Measurements from ENCODE around the gene RNU1-4. TPM values are rescaled to one million over a fixed set of nuclear protein-coding genes. Genes with fewer than 3 reads are reported as not detected.
"Not testable (repeated sequence)": the region's sequence is repeated elsewhere in the genome, so short reads cannot be mapped to it uniquely, and the experiment has no call there.

Gene RNU1-4
- total RNA-seq, 1 donor from 2014 or later, result 1,356 TPM

- not testable (repeated sequence) for H3K79me2 ChIP-seq (ENCODE audit: insufficient read depth, low read length); H3K27ac ChIP-seq (ENCODE audit: low read depth, low read length); H3K27ac Mint-ChIP-seq (ENCODE audit: unreplicated experiment); H3K9me3 ChIP-seq (ENCODE audit: insufficient read depth, low read depth, low read length); DNase-seq (ENCODE audit: low read depth); H3K27me3 ChIP-seq (ENCODE audit: insufficient read depth, low read length); H2AFZ ChIP-seq (ENCODE audit: low read depth, low read length); FAIRE-seq; H3K4me3 Mint-ChIP-seq (ENCODE audit: unreplicated experiment); H3K4me3 ChIP-seq (ENCODE audit: insufficient read depth, low read depth, low read length); H3K4me1 ChIP-seq (ENCODE audit: insufficient read depth, low read length); H3K4me2 ChIP-seq (ENCODE audit: low read length); H3K9me3 Mint-ChIP-seq (ENCODE audit: unreplicated experiment); H3K36me3 Mint-ChIP-seq (ENCODE audit: low read depth, unreplicated experiment); H4K20me1 ChIP-seq (ENCODE audit: insufficient read depth, low read length); H3K4me1 Mint-ChIP-seq (ENCODE audit: low read depth, unreplicated experiment); H3K9ac ChIP-seq (ENCODE audit: low read length); H3K36me3 ChIP-seq (ENCODE audit: insufficient read depth, low read length)
- peaks cover 14% of the 10 kb centered on the region for H3K27me3 Mint-ChIP-seq (ENCODE audit: low read depth, unreplicated experiment)
Observed at GRCh38 chr1:16702280-16702679, 38.0 kb upstream of the RNU1-4 start.

DNA sequence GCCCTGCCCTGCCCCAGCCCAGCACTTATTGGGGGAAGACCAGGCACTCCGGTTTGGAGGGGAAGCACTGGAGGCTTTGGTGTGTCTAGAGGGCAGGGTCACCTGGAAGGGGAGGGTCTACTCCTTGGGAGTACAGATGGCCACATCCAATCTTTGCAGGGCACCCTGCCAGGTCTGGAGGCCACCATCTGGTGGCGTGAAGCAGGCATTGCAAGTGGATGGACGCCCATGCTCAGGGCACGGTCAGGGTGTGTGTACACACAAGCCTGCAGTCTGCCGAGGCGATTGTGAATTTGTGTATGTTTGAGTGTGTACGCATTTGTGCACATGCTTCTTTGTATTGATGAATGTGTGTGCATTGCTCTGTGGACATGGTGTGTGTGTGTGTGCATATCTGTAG, 37.2 kb upstream of the RNU1-4 start:
- not testable (repeated sequence) for H3K79me2 ChIP-seq (ENCODE audit: insufficient read depth, low read length); H3K9me3 Mint-ChIP-seq (ENCODE audit: unreplicated experiment); H3K4me1 ChIP-seq (ENCODE audit: insufficient read depth, low read length); H3K27ac ChIP-seq (ENCODE audit: low read depth, low read length); H3K9me3 ChIP-seq (ENCODE audit: insufficient read depth, low read depth, low read length); H3K27ac Mint-ChIP-seq (ENCODE audit: unreplicated experiment); H2AFZ ChIP-seq (ENCODE audit: low read depth, low read length); H4K20me1 ChIP-seq (ENCODE audit: insufficient read depth, low read length); DNase-seq (ENCODE audit: low read depth); H3K9ac ChIP-seq (ENCODE audit: low read length); H3K4me3 Mint-ChIP-seq (ENCODE audit: unreplicated experiment); H3K4me3 ChIP-seq (ENCODE audit: insufficient read depth, low read depth, low read length); H3K36me3 ChIP-seq (ENCODE audit: insufficient read depth, low read length); H3K27me3 ChIP-seq (ENCODE audit: insufficient read depth, low read length); H3K4me1 Mint-ChIP-seq (ENCODE audit: low read depth, unreplicated experiment); H3K4me2 ChIP-seq (ENCODE audit: low read length); H3K36me3 Mint-ChIP-seq (ENCODE audit: low read depth, unreplicated experiment)
- FAIRE-seq, result peak; percentile 67
- peaks cover 14% of the 10 kb centered on the region for H3K27me3 Mint-ChIP-seq (ENCODE audit: low read depth, unreplicated experiment)

- not testable (repeated sequence) for H3K79me2 ChIP-seq (ENCODE audit: insufficient read depth, low read length); H3K4me3 ChIP-seq (ENCODE audit: insufficient read depth, low read depth, low read length); DNase-seq (ENCODE audit: low read depth); H3K4me3 Mint-ChIP-seq (ENCODE audit: unreplicated experiment); H3K27ac Mint-ChIP-seq (ENCODE audit: unreplicated experiment); H3K36me3 ChIP-seq (ENCODE audit: insufficient read depth, low read length); H3K9me3 Mint-ChIP-seq (ENCODE audit: unreplicated experiment); H3K36me3 Mint-ChIP-seq (ENCODE audit: low read depth, unreplicated experiment); H3K9ac ChIP-seq (ENCODE audit: low read length); H2AFZ ChIP-seq (ENCODE audit: low read depth, low read length); FAIRE-seq; H4K20me1 ChIP-seq (ENCODE audit: insufficient read depth, low read length); H3K27me3 ChIP-seq (ENCODE audit: insufficient read depth, low read length); H3K4me1 ChIP-seq (ENCODE audit: insufficient read depth, low read length); H3K4me1 Mint-ChIP-seq (ENCODE audit: low read depth, unreplicated experiment); H3K27ac ChIP-seq (ENCODE audit: low read depth, low read length); H3K9me3 ChIP-seq (ENCODE audit: insufficient read depth, low read depth, low read length); H3K4me2 ChIP-seq (ENCODE audit: low read length)
- H3K27me3 Mint-ChIP-seq (ENCODE audit: low read depth, unreplicated experiment), result peaks cover 10% of the 10 kb centered on the region
Observed at GRCh38 chr1:16703602-16704001, 36.7 kb upstream of the RNU1-4 start.

- not testable (repeated sequence) for H4K20me1 ChIP-seq (ENCODE audit: insufficient read depth, low read length); FAIRE-seq; H3K36me3 Mint-ChIP-seq (ENCODE audit: low read depth, unreplicated experiment)
Observed at GRCh38 chr1:16704076-16704475, 36.2 kb upstream of the RNU1-4 start.

DNA sequence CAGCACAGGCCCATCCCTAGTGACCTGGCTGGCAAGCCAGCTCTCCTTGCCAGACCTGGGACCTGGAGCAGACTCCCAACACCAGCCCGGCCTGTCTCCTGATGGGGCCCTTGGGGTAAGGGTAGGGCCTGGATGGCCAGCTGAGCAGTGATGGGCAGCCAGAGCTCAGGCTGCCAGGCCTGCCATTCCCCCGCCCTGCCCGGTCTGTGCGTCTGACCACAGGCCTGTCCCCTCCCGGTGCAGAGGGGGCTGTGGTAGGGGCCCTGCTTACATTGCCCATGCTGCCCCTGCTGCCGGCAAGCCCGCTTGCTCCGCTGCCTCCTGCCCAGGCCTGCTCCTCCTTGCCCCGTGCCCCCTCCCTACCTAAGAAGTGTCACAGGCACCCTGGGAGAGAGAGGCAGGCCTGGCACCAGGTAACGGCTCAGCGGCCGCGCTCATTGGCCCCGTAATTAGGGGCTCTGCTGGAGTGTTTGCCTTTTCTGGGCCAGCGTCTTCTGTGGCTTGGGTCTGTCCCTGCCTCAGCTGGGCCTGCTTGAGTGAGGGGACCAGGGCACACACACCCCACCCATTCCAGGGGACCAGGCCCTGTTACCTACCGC, 35.7 kb upstream of the RNU1-4 start:
- H3K4me1 ChIP-seq (ENCODE audit: insufficient read depth, low read length); H3K9me3 Mint-ChIP-seq (ENCODE audit: unreplicated experiment); H3K36me3 Mint-ChIP-seq (ENCODE audit: low read depth, unreplicated experiment): not testable (repeated sequence)

More at GRCh38 chr1:16704076-16704475, 36.2 kb upstream of the RNU1-4 start:
- not testable (repeated sequence) for H3K9me3 Mint-ChIP-seq (ENCODE audit: unreplicated experiment); H3K27ac ChIP-seq (ENCODE audit: low read depth, low read length); H3K27me3 ChIP-seq (ENCODE audit: insufficient read depth, low read length); H3K4me1 ChIP-seq (ENCODE audit: insufficient read depth, low read length); H3K9me3 ChIP-seq (ENCODE audit: insufficient read depth, low read depth, low read length); H3K36me3 ChIP-seq (ENCODE audit: insufficient read depth, low read length); H3K4me3 Mint-ChIP-seq (ENCODE audit: unreplicated experiment); H3K4me3 ChIP-seq (ENCODE audit: insufficient read depth, low read depth, low read length); H3K27ac Mint-ChIP-seq (ENCODE audit: unreplicated experiment); H3K4me1 Mint-ChIP-seq (ENCODE audit: low read depth, unreplicated experiment); H3K4me2 ChIP-seq (ENCODE audit: low read length); H3K79me2 ChIP-seq (ENCODE audit: insufficient read depth, low read length); H2AFZ ChIP-seq (ENCODE audit: low read depth, low read length); H3K9ac ChIP-seq (ENCODE audit: low read length); DNase-seq (ENCODE audit: low read depth); H3K27me3 Mint-ChIP-seq (ENCODE audit: low read depth, unreplicated experiment)

GRCh38 chr1:16706302-16706701, 34.0 kb upstream of the RNU1-4 start:
- H3K36me3 Mint-ChIP-seq (ENCODE audit: low read depth, unreplicated experiment); H3K9me3 Mint-ChIP-seq (ENCODE audit: unreplicated experiment); H3K4me1 ChIP-seq (ENCODE audit: insufficient read depth, low read length); H2AFZ ChIP-seq (ENCODE audit: low read depth, low read length); H3K4me1 Mint-ChIP-seq (ENCODE audit: low read depth, unreplicated experiment); H4K20me1 ChIP-seq (ENCODE audit: insufficient read depth, low read length); H3K4me3 ChIP-seq (ENCODE audit: insufficient read depth, low read depth, low read length); H3K4me2 ChIP-seq (ENCODE audit: low read length); DNase-seq (ENCODE audit: low read depth); FAIRE-seq; H3K9ac ChIP-seq (ENCODE audit: low read length); H3K9me3 ChIP-seq (ENCODE audit: insufficient read depth, low read depth, low read length); H3K79me2 ChIP-seq (ENCODE audit: insufficient read depth, low read length); H3K27me3 Mint-ChIP-seq (ENCODE audit: low read depth, unreplicated experiment); H3K36me3 ChIP-seq (ENCODE audit: insufficient read depth, low read length); H3K27ac ChIP-seq (ENCODE audit: low read depth, low read length); H3K27me3 ChIP-seq (ENCODE audit: insufficient read depth, low read length); H3K27ac Mint-ChIP-seq (ENCODE audit: unreplicated experiment); H3K4me3 Mint-ChIP-seq (ENCODE audit: unreplicated experiment): not testable (repeated sequence)

More for the DNA sequence above, 35.7 kb upstream of the RNU1-4 start:
- H3K27me3 ChIP-seq (ENCODE audit: insufficient read depth, low read length); H3K27ac Mint-ChIP-seq (ENCODE audit: unreplicated experiment); H3K4me3 Mint-ChIP-seq (ENCODE audit: unreplicated experiment); H3K36me3 ChIP-seq (ENCODE audit: insufficient read depth, low read length); H3K4me3 ChIP-seq (ENCODE audit: insufficient read depth, low read depth, low read length); H4K20me1 ChIP-seq (ENCODE audit: insufficient read depth, low read length); H3K4me2 ChIP-seq (ENCODE audit: low read length); H3K9ac ChIP-seq (ENCODE audit: low read length); H3K9me3 ChIP-seq (ENCODE audit: insufficient read depth, low read depth, low read length); H3K27me3 Mint-ChIP-seq (ENCODE audit: low read depth, unreplicated experiment); H3K4me1 Mint-ChIP-seq (ENCODE audit: low read depth, unreplicated experiment); FAIRE-seq; H3K27ac ChIP-seq (ENCODE audit: low read depth, low read length); DNase-seq (ENCODE audit: low read depth); H3K79me2 ChIP-seq (ENCODE audit: insufficient read depth, low read length); H2AFZ ChIP-seq (ENCODE audit: low read depth, low read length): not testable (repeated sequence)

All from astrocyte (in vitro differentiated cells and primary cell).